Ovary (tissue), 3 donors: ENCODE measurements around the gene LSM2.

Source experiments
- POLR2A ChIP-seq: fragments of 450-650 bp; IDR thresholded peaks from one replicate; pipeline ENCODE4 v1.6.1; 2017; ENCODE audit warnings: antibody characterized with exemption, mild to moderate bottlenecking, moderate library complexity
- TF ChIP-seq, protein P1 (sequence below), 3 donors: fragments of 450-650 bp in 2 of 3; fragments of 200-600 bp in 1 of 3; IDR thresholded peaks; one replicate each; pipeline versions ENCODE4 v1.5.1 to v1.8.0; 2016 to 2022; ENCODE audit warnings: antibody characterized with exemption in 3 of 3, mild to moderate bottlenecking in 1 of 3
- donor health status: DM: no; HTN: no; CAD: no.

- TF ChIP-seq, protein P1, sequence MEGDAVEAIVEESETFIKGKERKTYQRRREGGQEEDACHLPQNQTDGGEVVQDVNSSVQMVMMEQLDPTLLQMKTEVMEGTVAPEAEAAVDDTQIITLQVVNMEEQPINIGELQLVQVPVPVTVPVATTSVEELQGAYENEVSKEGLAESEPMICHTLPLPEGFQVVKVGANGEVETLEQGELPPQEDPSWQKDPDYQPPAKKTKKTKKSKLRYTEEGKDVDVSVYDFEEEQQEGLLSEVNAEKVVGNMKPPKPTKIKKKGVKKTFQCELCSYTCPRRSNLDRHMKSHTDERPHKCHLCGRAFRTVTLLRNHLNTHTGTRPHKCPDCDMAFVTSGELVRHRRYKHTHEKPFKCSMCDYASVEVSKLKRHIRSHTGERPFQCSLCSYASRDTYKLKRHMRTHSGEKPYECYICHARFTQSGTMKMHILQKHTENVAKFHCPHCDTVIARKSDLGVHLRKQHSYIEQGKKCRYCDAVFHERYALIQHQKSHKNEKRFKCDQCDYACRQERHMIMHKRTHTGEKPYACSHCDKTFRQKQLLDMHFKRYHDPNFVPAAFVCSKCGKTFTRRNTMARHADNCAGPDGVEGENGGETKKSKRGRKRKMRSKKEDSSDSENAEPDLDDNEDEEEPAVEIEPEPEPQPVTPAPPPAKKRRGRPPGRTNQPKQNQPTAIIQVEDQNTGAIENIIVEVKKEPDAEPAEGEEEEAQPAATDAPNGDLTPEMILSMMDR (IDR thresholded peaks at IDR 0.05) = no peak
- TF ChIP-seq POLR2A = no peak
Measured at GRCh38 chr6:31770860-31771259, 35.9 kb downstream of the LSM2 start.
